Prostate gland (tissue), 2 donors: ENCODE measurements around the gene CEP295NL. TPM values are rescaled to one million over a fixed set of nuclear protein-coding genes. Genes with fewer than 3 reads are reported as not detected.

ENCODE experiments used
- DNase-seq: peaks from one replicate; pipeline ENCODE4 v3.0.0-alpha.2; 2019; ENCODE audit warnings: low spot score
- H3K27ac ChIP-seq, 2 donors: fragments of 200-600 bp; sonication (generic); 2 replicates each; pipeline ENCODE4 v1.5.1; 2017 to 2019
- H3K27me3 ChIP-seq: fragments of 200-600 bp; sonication (generic); replicated peaks from 2 replicates; pipeline ENCODE4 v1.5.1; 2019; ENCODE audit not compliant: insufficient read depth
- H3K36me3 ChIP-seq, 2 donors: fragments of 200-600 bp; sonication (generic); 1 replicate in 1 of 2; 2 replicates in 1 of 2; pipeline versions ENCODE4 v1.5.1 to v1.8.1; 2017 to 2019
- H3K4me1 ChIP-seq: fragments of 200-600 bp; sonication (generic); replicated peaks from 2 replicates; pipeline ENCODE4 v1.5.1; 2019
- H3K4me3 ChIP-seq, 2 donors: fragments of 200-600 bp; sonication (generic); 2 replicates each; pipeline ENCODE4 v1.5.1; 2017 to 2019
- H3K9me3 ChIP-seq: fragments of 200-600 bp; sonication (generic); 2 replicates; pipeline ENCODE4 v1.5.1; 2017
- POLR2A ChIP-seq: fragments of 450-650 bp; IDR thresholded peaks from one replicate; pipeline ENCODE4 v1.6.1; 2016; ENCODE audit warnings: antibody characterized with exemption, mild to moderate bottlenecking
- POLR2AphosphoS5 ChIP-seq: sonication (generic); formaldehyde crosslinking; IDR thresholded peaks from one replicate; pipeline ENCODE4 v1.6.1; 2017; ENCODE audit warnings: antibody characterized with exemption
- WGBS: methylation state at CpG from one replicate; pipeline ENCODE4 v1.1.5; 2018; 5-methylcytosine and 5-hydroxymethylcytosine counted together
- intact Hi-C: fragments of 100-400 bp; cut with DNase I; formaldehyde crosslinking; loops from one replicate; pipeline ENCODE4 v1.14.2; 2022
- total RNA-seq, 2 donors: library from RNA; depleted of rRNA; stranded (reverse); fragments of >200 nt; gene quantifications; one replicate each; pipeline ENCODE4 v1.1.0, GENCODE V29; 2016
- TF ChIP-seq, protein P1 (sequence below), 4 experiments: fragments of 200-600 bp in 2 of 4; fragments of 450-650 bp in 2 of 4; sonication (generic) in 2 of 4; IDR thresholded peaks; 1 replicate in 3 of 4; 2 replicates in 1 of 4; pipeline ENCODE4 v1.5.1; 2016 to 2019; ENCODE audit warnings: antibody characterized with exemption in 4 of 4, mild to moderate bottlenecking in 2 of 4, moderate library complexity in 2 of 4

CEP295NL gene
- total RNA-seq, 2 donors from 2014 or later = 2.2 to 8.2 TPM

DNA sequence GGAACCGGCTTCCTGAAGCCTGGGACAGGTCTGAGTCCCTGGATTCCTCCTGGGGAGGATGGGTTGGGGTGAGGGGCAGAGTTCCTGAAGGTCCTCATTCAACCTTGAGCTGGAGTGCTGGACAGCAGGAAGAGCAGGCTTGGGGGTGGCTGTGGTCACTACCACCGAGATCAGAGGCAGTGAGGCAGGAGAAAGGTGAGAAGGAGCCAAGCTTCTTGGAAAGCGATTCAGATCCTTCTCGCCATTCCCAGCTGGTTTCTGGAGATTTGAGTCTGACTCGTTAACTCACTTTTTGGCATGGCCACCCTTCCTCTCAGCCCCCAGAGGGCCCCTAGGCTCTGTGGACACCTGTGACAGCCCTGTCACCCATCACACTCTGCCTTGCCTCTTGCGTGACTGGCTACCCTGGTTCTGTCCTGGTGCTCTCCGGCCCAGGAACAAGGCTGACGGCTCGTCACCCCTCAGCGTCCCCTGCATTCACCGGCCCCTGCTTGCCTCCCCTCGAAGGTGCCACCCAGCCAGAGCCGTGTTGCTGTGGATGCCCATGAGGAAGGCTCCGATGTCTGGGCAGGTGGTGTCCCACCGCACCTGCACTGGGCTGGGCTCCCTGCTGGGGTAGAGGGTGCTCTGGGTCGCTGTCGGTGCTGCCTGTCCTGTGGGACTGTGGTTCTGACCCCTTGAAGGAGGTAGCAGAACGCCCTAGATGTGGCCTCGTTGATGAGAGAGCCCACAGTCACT is 31.8 kb upstream of the CEP295NL start:
- TF ChIP-seq POLR2AphosphoS5 (no peak), POLR2A (no peak)
- TF ChIP-seq, protein P1, sequence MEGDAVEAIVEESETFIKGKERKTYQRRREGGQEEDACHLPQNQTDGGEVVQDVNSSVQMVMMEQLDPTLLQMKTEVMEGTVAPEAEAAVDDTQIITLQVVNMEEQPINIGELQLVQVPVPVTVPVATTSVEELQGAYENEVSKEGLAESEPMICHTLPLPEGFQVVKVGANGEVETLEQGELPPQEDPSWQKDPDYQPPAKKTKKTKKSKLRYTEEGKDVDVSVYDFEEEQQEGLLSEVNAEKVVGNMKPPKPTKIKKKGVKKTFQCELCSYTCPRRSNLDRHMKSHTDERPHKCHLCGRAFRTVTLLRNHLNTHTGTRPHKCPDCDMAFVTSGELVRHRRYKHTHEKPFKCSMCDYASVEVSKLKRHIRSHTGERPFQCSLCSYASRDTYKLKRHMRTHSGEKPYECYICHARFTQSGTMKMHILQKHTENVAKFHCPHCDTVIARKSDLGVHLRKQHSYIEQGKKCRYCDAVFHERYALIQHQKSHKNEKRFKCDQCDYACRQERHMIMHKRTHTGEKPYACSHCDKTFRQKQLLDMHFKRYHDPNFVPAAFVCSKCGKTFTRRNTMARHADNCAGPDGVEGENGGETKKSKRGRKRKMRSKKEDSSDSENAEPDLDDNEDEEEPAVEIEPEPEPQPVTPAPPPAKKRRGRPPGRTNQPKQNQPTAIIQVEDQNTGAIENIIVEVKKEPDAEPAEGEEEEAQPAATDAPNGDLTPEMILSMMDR (IDR thresholded peaks at IDR 0.05) = no peak
- Histone ChIP-seq H3K27ac (peak overlapping the region; percentile 92), H3K4me1 (peaks cover 14% of the 10 kb centered on the region), H3K9me3 (no peaks in the 10 kb centered on the region), H3K4me3 (no peak overlapping the region), H3K27me3 (no peaks in the 10 kb centered on the region), H3K36me3 (no peaks in the 10 kb centered on the region)
- intact Hi-C loops = loop anchor here (5.0 kb wide), 1 partner anchor 37 kb away; no protein-coding TSS in a partner anchor
- 59% methylated on average over 18 of the region's 19 CpGs for WGBS
- no peak for DNase-seq

- WGBS = 2% methylated on average over 16 of the region's 16 CpGs
- Histone ChIP-seq H3K9me3 (no peaks in the 10 kb centered on the region), H3K36me3 (no peaks in the 10 kb centered on the region), H3K4me3 (no peak overlapping the region), H3K4me1 (peaks cover 14% of the 10 kb centered on the region), H3K27me3 (no peaks in the 10 kb centered on the region), H3K27ac (peak overlapping the region; percentile 92)
- intact Hi-C loops = loop anchor here (5.0 kb wide), 1 partner anchor 38 kb away; no protein-coding TSS in a partner anchor
- DNase-seq = peak; percentile 98
- TF ChIP-seq, protein P1 (IDR thresholded peaks at IDR 0.05) = no peak
- peak; percentile 97 for TF ChIP-seq POLR2AphosphoS5
- peak; percentile 47 for TF ChIP-seq POLR2A
Measured at GRCh38 chr17:78933959-78934568, 31.1 kb upstream of the CEP295NL start.

- Histone ChIP-seq H3K27ac (peak overlapping the region; percentile 92), H3K4me1 (peaks cover 14% of the 10 kb centered on the region), H3K9me3 (no peaks in the 10 kb centered on the region), H3K36me3 (no peaks in the 10 kb centered on the region), H3K27me3 (no peaks in the 10 kb centered on the region), H3K4me3 (no peak overlapping the region)
- WGBS = 60% methylated on average over 18 of the region's 18 CpGs
- DNase-seq = no peak
- TF ChIP-seq, protein P1 (IDR thresholded peaks at IDR 0.05) = no peak
- no peak for TF ChIP-seq POLR2AphosphoS5
- intact Hi-C loops = loop anchor here (5.0 kb wide), 1 partner anchor 39 kb away; no protein-coding TSS in a partner anchor
Measured at GRCh38 chr17:78933025-78933958, 30.3 kb upstream of the CEP295NL start.

GRCh38 chr17:78929908-78930775 is 27.1 kb upstream of the CEP295NL start:
- no peaks in the 10 kb centered on the region for H3K36me3 ChIP-seq
- intact Hi-C loops = loop anchor here (5.0 kb wide), 1 partner anchor 42 kb away; no protein-coding TSS in a partner anchor
- H3K27ac ChIP-seq = no peak overlapping the region
- no peak for TF ChIP-seq POLR2AphosphoS5
- TF ChIP-seq, protein P1 (IDR thresholded peaks at IDR 0.05) = no peak
- TF ChIP-seq POLR2A = no peak
- H3K27me3 ChIP-seq = no peaks in the 10 kb centered on the region
- peaks cover 14% of the 10 kb centered on the region for H3K4me1 ChIP-seq
- H3K4me3 ChIP-seq = no peak overlapping the region
- 42% methylated on average over 26 of the region's 31 CpGs for WGBS
- H3K9me3 ChIP-seq = no peaks in the 10 kb centered on the region
- DNase-seq = no peak
